Activated CD4-positive, alpha-beta T cell treated with anti-CD3 and anti-CD28 coated beads for 36 hours (primary cell): ENCODE results near the gene PPM1F. TPM values are rescaled to one million over a fixed set of nuclear protein-coding genes. Genes with fewer than 3 reads are reported as not detected.

Experiments used
- ATAC-seq: fragments of 200-7000 bp; cut with Tn5 transposase; one replicate; pipeline ENCODE4 v1.10.0; 2021; ENCODE audit warnings: mild to moderate bottlenecking, moderate library complexity
- CTCF ChIA-PET: fragments of 350-600 bp; sonication (Branson Sonifier 250); formaldehyde crosslinking; loops from one replicate; lab custom pipeline; 2021; ENCODE audit warnings: antibody characterized with exemption; lab: Charles Lee
- POLR2A ChIA-PET: fragments of 350-600 bp; sonication (Branson Sonifier 250); formaldehyde crosslinking; loops from one replicate; lab custom pipeline; 2021; ENCODE audit warnings: antibody characterized with exemption, inconsistent platforms; lab: Charles Lee
- DNase-seq: peaks from one replicate; pipeline ENCODE4 v3.0.0-alpha.2; 2020
- H3K27ac Mint-ChIP-seq: one replicate; pipeline ENCODE4 v1.8.0; 2021; ENCODE audit warnings: mixed read lengths
- H3K27me3 Mint-ChIP-seq: one replicate; pipeline ENCODE4 v1.8.0; 2021; ENCODE audit warnings: mixed read lengths
- H3K36me3 Mint-ChIP-seq: one replicate; pipeline ENCODE4 v1.8.0; 2021; ENCODE audit warnings: low read depth, mixed read lengths
- H3K4me1 Mint-ChIP-seq: one replicate; pipeline ENCODE4 v1.8.0; 2021; ENCODE audit warnings: mixed read lengths
- H3K4me3 Mint-ChIP-seq: one replicate; pipeline ENCODE4 v1.8.0; 2021; ENCODE audit warnings: mild to moderate bottlenecking, moderate library complexity, mixed read lengths
- H3K9me3 Mint-ChIP-seq: one replicate; pipeline ENCODE4 v1.8.0; 2021; ENCODE audit warnings: low read depth, mixed read lengths
- intact Hi-C, 2 experiments: fragments of 100-400 bp; cut with DNase I in 1 of 2; cut with micrococcal nuclease in 1 of 2; formaldehyde crosslinking; loops; one replicate each; pipeline versions ENCODE4 v1.14.2 to v1.15.1; 2022 to 2024; cut with DNase I, micrococcal nuclease
- total RNA-seq, 2 experiments: library from RNA; stranded (reverse); gene quantifications; one replicate each; pipeline ENCODE4 v1.2.3, GENCODE V29; 2021

The PPM1F gene
- total RNA-seq, 2 experiments from 2014 or later: 23.6 to 27.7 TPM

- peaks cover 10% of the 10 kb centered on the region for H3K36me3 Mint-ChIP-seq
- POLR2A ChIA-PET: no interaction called here
- ATAC-seq (no peak), DNase-seq (no peak)
- H3K27ac Mint-ChIP-seq: peak overlapping the region; percentile 79
- no peaks in the 10 kb centered on the region for H3K27me3 Mint-ChIP-seq
- H3K4me1 Mint-ChIP-seq: peaks cover 43% of the 10 kb centered on the region
- CTCF ChIA-PET: interaction anchor here (0.8 to 6.7 kb wide), 5 partner anchors 12 to 221 kb away, joined by 3 to 57 read pairs (median 6); partner anchors contain the start of gene PPM1F
- peak overlapping the region; percentile 67 for H3K4me3 Mint-ChIP-seq
- H3K9me3 Mint-ChIP-seq: no peaks in the 10 kb centered on the region
- intact Hi-C loops: loop anchor here (1.0 to 5.0 kb wide), 7 partner anchors 14 to 226 kb away; partner anchors contain the start of genes MAPK1 (in 2 of the 2), PPM1F (in 2 of the 2) and TOP3B (in 1 of the 2)
Measured at GRCh38 chr22:21938906-21939305, 13.7 kb downstream of the PPM1F start.

GRCh38 chr22:21938071-21938822 lies 14.4 kb downstream of the PPM1F start:
- intact Hi-C loops: loop anchor here (1.0 to 5.0 kb wide), 7 partner anchors 15 to 225 kb away; partner anchors contain the start of genes MAPK1 (in 2 of the 2), PPM1F (in 2 of the 2) and TOP3B (in 1 of the 2)
- Mint-ChIP-seq H3K36me3 (peaks cover 10% of the 10 kb centered on the region), H3K4me3 (peak overlapping the region; percentile 67), H3K4me1 (peaks cover 43% of the 10 kb centered on the region), H3K27me3 (no peaks in the 10 kb centered on the region), H3K27ac (peak overlapping the region; percentile 79), H3K9me3 (no peaks in the 10 kb centered on the region)
- ATAC-seq (peak; percentile 95), DNase-seq (peak; percentile 95)
- CTCF ChIA-PET: interaction anchor here (0.6 to 6.7 kb wide), 19 partner anchors 11 to 1868 kb away, joined by 3 to 57 read pairs (median 3); partner anchors contain the start of genes PPM1F, TOP3B and YPEL1
- POLR2A ChIA-PET: no interaction called here

- DNase-seq (no peak), ATAC-seq (no peak)
- intact Hi-C loops: loop anchor here (1.0 to 5.0 kb wide), 7 partner anchors 15 to 224 kb away; partner anchors contain the start of genes MAPK1 (in 2 of the 2), PPM1F (in 2 of the 2) and TOP3B (in 1 of the 2)
- POLR2A ChIA-PET: no interaction called here
- H3K9me3 Mint-ChIP-seq: no peaks in the 10 kb centered on the region
- H3K27me3 Mint-ChIP-seq: no peaks in the 10 kb centered on the region
- H3K27ac Mint-ChIP-seq: peak overlapping the region; percentile 79
- CTCF ChIA-PET: interaction anchor here (0.6 to 6.7 kb wide), 16 partner anchors 11 to 1868 kb away, joined by 3 to 57 read pairs (median 4); partner anchors contain the start of genes PPM1F and TOP3B
- peak overlapping the region; percentile 67 for H3K4me3 Mint-ChIP-seq
- H3K4me1 Mint-ChIP-seq: peaks cover 41% of the 10 kb centered on the region
- H3K36me3 Mint-ChIP-seq: peaks cover 14% of the 10 kb centered on the region
Measured at GRCh38 chr22:21937821-21938070, 14.9 kb downstream of the PPM1F start.

- ChIA-PET POLR2A (no interaction called here), CTCF (interaction anchor here (0.6 to 6.7 kb wide), 18 partner anchors 12 to 1869 kb away, joined by 3 to 57 read pairs (median 4); partner anchors contain the start of genes PPM1F and TOP3B)
- peaks cover 36% of the 10 kb centered on the region for H3K4me1 Mint-ChIP-seq
- H3K27me3 Mint-ChIP-seq: no peaks in the 10 kb centered on the region
- ATAC-seq (no peak), DNase-seq (no peak)
- no peaks in the 10 kb centered on the region for H3K9me3 Mint-ChIP-seq
- intact Hi-C loops: loop anchor here in 1 of 2 experiments (5.0 kb wide), 1 partner anchor 70 kb away; the partner anchor contains the start of gene MAPK1
- H3K4me3 Mint-ChIP-seq: no peak overlapping the region
- H3K27ac Mint-ChIP-seq: peak overlapping the region; percentile 79
- peaks cover 15% of the 10 kb centered on the region for H3K36me3 Mint-ChIP-seq
Measured at GRCh38 chr22:21937041-21937820, 15.4 kb downstream of the PPM1F start.

- ChIA-PET CTCF (interaction anchor here (0.7 to 6.7 kb wide), 8 partner anchors 9 to 212 kb away, joined by 3 to 57 read pairs (median 4); partner anchors contain the start of gene PPM1F), POLR2A (no interaction called here)
- H3K4me3 Mint-ChIP-seq: no peak overlapping the region
- DNase-seq: no peak
- peaks cover 14% of the 10 kb centered on the region for H3K36me3 Mint-ChIP-seq
- no peaks in the 10 kb centered on the region for H3K27me3 Mint-ChIP-seq
- intact Hi-C loops: loop anchor here in 1 of 2 experiments (5.0 kb wide), 1 partner anchor 69 kb away; the partner anchor contains the start of gene MAPK1
- no peaks in the 10 kb centered on the region for H3K9me3 Mint-ChIP-seq
- H3K27ac Mint-ChIP-seq: no peak overlapping the region
- peaks cover 26% of the 10 kb centered on the region for H3K4me1 Mint-ChIP-seq
- no peak for ATAC-seq
Measured at GRCh38 chr22:21936151-21936775, 16.4 kb downstream of the PPM1F start.

- no peak overlapping the region for H3K27ac Mint-ChIP-seq
- CTCF ChIA-PET: no interaction called here
- peaks cover 15% of the 10 kb centered on the region for H3K4me1 Mint-ChIP-seq
- no peak for ATAC-seq
- DNase-seq: no peak
- no peak overlapping the region for H3K4me3 Mint-ChIP-seq
- H3K36me3 Mint-ChIP-seq: peaks cover 18% of the 10 kb centered on the region
- no peaks in the 10 kb centered on the region for H3K27me3 Mint-ChIP-seq
- intact Hi-C loops: no loop called here
- H3K9me3 Mint-ChIP-seq: no peaks in the 10 kb centered on the region
- POLR2A ChIA-PET: no interaction called here
Measured at GRCh38 chr22:21933910-21934309, 18.7 kb downstream of the PPM1F start.

- no peak for ATAC-seq
- Mint-ChIP-seq H3K27me3 (no peaks in the 10 kb centered on the region), H3K27ac (no peak overlapping the region), H3K4me1 (peaks cover 10% of the 10 kb centered on the region), H3K36me3 (peaks cover 18% of the 10 kb centered on the region), H3K9me3 (no peaks in the 10 kb centered on the region), H3K4me3 (no peak overlapping the region)
- intact Hi-C loops: no loop called here
- DNase-seq: no peak
- ChIA-PET POLR2A (no interaction called here), CTCF (no interaction called here)
Measured at GRCh38 chr22:21933413-21933812, 19.2 kb downstream of the PPM1F start.

GRCh38 chr22:21932347-21932746 lies 20.3 kb downstream of the PPM1F start:
- POLR2A ChIA-PET: no interaction called here
- Mint-ChIP-seq H3K27ac (no peak overlapping the region), H3K4me1 (no peaks in the 10 kb centered on the region), H3K9me3 (no peaks in the 10 kb centered on the region), H3K27me3 (no peaks in the 10 kb centered on the region), H3K36me3 (peaks cover 18% of the 10 kb centered on the region), H3K4me3 (no peak overlapping the region)
- CTCF ChIA-PET: no interaction called here
- DNase-seq (no peak), ATAC-seq (no peak)
- intact Hi-C loops: no loop called here

- H3K27ac Mint-ChIP-seq: no peak overlapping the region
- no peaks in the 10 kb centered on the region for H3K4me1 Mint-ChIP-seq
- intact Hi-C loops: no loop called here
- peaks cover 14% of the 10 kb centered on the region for H3K36me3 Mint-ChIP-seq
- no peaks in the 10 kb centered on the region for H3K27me3 Mint-ChIP-seq
- no peak overlapping the region for H3K4me3 Mint-ChIP-seq
- ChIA-PET POLR2A (no interaction called here), CTCF (interaction anchor here (1.6 kb wide), 1 partner anchor 22 kb away, joined by 3 read pairs; the partner anchor contains the start of gene PPM1F)
- ATAC-seq: no peak
- DNase-seq: no peak
- H3K9me3 Mint-ChIP-seq: no peaks in the 10 kb centered on the region
Measured at GRCh38 chr22:21931056-21931455, 21.6 kb downstream of the PPM1F start.

- Mint-ChIP-seq H3K9me3 (no peaks in the 10 kb centered on the region), H3K27me3 (no peaks in the 10 kb centered on the region), H3K36me3 (peaks cover 11% of the 10 kb centered on the region), H3K4me1 (no peaks in the 10 kb centered on the region), H3K27ac (no peak overlapping the region), H3K4me3 (no peak overlapping the region)
- DNase-seq (no peak), ATAC-seq (no peak)
- ChIA-PET POLR2A (no interaction called here), CTCF (no interaction called here)
- intact Hi-C loops: no loop called here
Measured at GRCh38 chr22:21929253-21929652, 23.4 kb downstream of the PPM1F start.

- ChIA-PET CTCF (no interaction called here), POLR2A (no interaction called here)
- Mint-ChIP-seq H3K27me3 (no peaks in the 10 kb centered on the region), H3K27ac (no peak overlapping the region), H3K4me1 (no peaks in the 10 kb centered on the region), H3K4me3 (no peak overlapping the region), H3K9me3 (no peaks in the 10 kb centered on the region), H3K36me3 (peaks cover 10% of the 10 kb centered on the region)
- DNase-seq (no peak), ATAC-seq (no peak)
- intact Hi-C loops: no loop called here
Measured at GRCh38 chr22:21928048-21928447, 24.6 kb downstream of the PPM1F start.
